HEK293T (cell line): ENCODE measurements around the gene ZNF777.

ENCODE experiments used
- BHLHE40 ChIP-seq: fragments of 450-650 bp; IDR thresholded peaks from 2 replicates; pipeline ENCODE4 v1.6.1; 2016; ENCODE audit warnings: mild to moderate bottlenecking, moderate library complexity, borderline replicate concordance
- FOXK2 ChIP-seq: fragments of 450-650 bp; IDR thresholded peaks from 2 replicates; pipeline ENCODE4 v1.6.1; 2016; ENCODE audit warnings: mild to moderate bottlenecking
- HDGF ChIP-seq: fragments of 450-650 bp; IDR thresholded peaks from 2 replicates; pipeline ENCODE4 v1.6.1; 2017; ENCODE audit warnings: antibody characterized with exemption, borderline replicate concordance
- L3MBTL2 ChIP-seq: fragments of 450-650 bp; conservative IDR thresholded peaks from 2 replicates; pipeline ENCODE4 v1.6.1; 2016; ENCODE audit warnings: mild to moderate bottlenecking
- NFRKB ChIP-seq: fragments of 450-650 bp; IDR thresholded peaks from 2 replicates; pipeline ENCODE4 v1.6.1; 2016; ENCODE audit warnings: mild to moderate bottlenecking, moderate library complexity
- SP1 ChIP-seq: fragments of 450-650 bp; IDR thresholded peaks from 2 replicates; pipeline ENCODE4 v1.6.1; 2017
- ZNF384 ChIP-seq: fragments of 450-650 bp; IDR thresholded peaks from 2 replicates; pipeline ENCODE4 v1.6.1; 2016

- TF ChIP-seq BHLHE40, result no peak
- TF ChIP-seq FOXK2, result no peak
- TF ChIP-seq SP1, result no peak
- no peak for TF ChIP-seq L3MBTL2
- no peak for TF ChIP-seq NFRKB
- no peak for TF ChIP-seq ZNF384
- TF ChIP-seq HDGF, result no peak
These were observed 28.7 kb downstream of the ZNF777 start for GRCh38 chr7:149432121-149432691.
